HG02759 (cell line): ENCODE results near the gene WDR72.
"Not testable (repeated sequence)": the region's sequence is repeated elsewhere in the genome, so short reads cannot be mapped to it uniquely, and the experiment has no call there.

Experiments
- ATAC-seq: cut with Tn5 transposase; IDR thresholded peaks from one replicate; pipeline ENCODE4 v1.9.1; 2021; ENCODE audit warnings: mild to moderate bottlenecking, moderate library complexity; ENCODE audit not compliant: unreplicated experiment

Gene WDR72

GRCh38 chr15:53710906-53711305, 48.6 kb downstream of the WDR72 start:
- ATAC-seq, result no peak

GRCh38 chr15:53709821-53710220, 49.6 kb downstream of the WDR72 start:
- ATAC-seq, result no peak

GRCh38 chr15:53695365-53695764, 64.1 kb downstream of the WDR72 start:
- no peak for ATAC-seq

DNA sequence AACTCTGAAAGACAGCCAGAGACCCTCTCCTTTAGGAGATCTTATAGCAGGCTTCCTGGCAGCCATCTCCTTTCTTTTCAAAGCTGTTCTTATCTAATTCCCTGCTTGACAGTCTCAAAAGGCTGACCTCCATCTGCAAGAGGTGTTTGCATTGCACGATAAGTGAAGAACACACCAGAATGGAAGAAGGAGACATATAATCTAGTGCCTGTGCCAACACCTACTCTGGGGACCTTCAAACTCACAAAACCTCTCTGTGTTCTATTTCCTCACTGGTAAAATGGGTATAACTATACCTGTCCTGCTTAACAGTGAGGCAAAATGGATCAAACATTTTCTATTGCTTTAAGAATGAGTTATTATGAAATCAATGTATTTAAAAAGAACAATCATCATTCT, 65.0 kb downstream of the WDR72 start:
- no peak for ATAC-seq

DNA sequence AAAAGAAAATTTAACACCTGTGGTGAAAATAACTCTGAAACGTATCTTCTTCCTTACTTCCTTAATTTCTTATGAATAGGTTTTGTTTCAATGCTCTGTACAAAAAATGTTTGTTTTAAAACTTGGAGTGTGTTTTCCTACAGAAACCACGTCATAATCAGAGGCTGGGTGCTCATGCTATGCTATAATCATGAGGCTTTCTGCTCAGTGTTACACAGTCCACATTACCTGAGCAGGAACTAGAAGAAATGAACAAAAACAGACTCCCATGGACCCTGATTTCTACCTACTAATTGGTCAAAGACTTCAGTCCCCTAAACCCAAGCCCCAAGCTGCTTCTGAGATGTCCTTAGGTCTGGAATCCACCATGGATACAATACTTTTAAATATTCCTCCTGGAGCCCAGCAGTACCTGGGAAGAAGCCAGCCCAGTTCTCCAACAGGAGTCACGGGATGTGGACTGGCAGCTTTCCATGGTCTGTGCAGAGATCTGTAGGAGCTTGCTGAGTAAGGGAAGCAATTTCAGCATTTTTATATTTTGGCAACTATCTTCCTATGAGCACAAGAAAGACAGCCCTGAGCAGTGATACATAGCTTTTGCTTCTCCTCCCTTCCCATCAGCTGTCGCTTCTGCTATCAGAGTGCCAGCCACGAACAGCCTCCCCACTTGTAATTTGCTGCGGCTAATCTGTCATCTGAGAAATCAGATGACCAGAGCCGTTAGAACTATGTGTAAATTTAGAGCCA, 65.6 kb downstream of the WDR72 start:
- no peak for ATAC-seq

- ATAC-seq, result not testable (repeated sequence)
Measured at GRCh38 chr15:53684162-53684561, 75.3 kb downstream of the WDR72 start.

DNA sequence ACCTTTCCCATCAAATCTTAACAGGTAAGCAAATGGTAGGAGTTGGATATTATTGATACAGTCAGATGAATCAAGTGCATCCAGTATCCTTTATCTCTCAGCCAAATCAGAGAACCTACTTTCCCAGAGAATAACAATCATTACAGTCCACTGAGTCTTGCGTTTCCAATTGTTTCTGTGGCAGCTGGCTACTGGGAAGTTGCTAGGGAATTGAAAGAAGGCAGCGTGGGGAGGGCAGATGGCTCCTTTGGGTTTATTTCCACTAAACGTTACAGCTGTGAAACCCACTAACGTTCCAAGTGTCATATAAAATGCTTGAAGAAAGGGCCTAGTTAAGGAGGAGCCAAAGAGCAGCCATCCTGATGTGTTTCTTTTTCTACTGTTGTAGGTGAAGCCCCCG, 78.4 kb downstream of the WDR72 start:
- ATAC-seq, result no peak

- ATAC-seq, result no peak
Measured at GRCh38 chr15:53675832-53676231, 83.6 kb downstream of the WDR72 start.

DNA sequence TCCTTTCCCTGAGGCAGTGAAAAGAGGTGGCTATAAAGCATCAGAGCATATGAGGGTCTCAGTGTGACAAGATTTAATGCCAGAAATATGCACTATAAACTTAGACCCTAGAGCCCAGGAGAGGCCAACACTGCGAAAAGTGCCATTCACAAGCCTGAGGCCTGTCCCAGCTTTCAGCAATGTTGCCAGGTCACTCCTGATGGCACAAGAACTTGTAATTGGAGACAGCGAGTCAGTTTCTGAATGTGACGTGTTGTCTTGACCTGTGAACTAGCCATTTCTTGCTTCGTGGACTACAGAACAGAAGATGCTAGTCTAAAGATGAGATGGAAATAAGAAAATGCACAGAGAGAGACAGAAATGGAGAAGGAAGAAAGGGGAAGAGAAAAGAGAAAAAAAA, 87.9 kb downstream of the WDR72 start:
- ATAC-seq, result no peak

DNA sequence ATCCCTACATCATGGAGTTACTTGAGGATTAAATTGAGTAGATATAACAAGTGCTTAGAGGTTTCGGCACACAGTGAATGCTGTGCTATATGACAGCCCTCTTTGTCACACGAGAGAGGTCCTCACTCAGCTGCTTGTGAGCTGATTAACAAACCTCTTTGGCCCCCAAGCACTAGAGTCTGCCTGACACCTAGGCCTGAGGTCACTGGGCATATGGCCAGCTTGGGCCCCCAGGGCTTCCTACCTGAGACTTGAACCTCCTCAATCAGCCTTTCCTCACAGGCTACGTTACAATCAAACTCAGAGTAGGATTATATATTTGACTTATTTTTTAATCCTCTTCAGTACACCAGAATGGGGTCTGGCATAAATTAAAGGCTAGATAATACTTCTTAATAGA, 88.8 kb downstream of the WDR72 start:
- no peak for ATAC-seq

DNA sequence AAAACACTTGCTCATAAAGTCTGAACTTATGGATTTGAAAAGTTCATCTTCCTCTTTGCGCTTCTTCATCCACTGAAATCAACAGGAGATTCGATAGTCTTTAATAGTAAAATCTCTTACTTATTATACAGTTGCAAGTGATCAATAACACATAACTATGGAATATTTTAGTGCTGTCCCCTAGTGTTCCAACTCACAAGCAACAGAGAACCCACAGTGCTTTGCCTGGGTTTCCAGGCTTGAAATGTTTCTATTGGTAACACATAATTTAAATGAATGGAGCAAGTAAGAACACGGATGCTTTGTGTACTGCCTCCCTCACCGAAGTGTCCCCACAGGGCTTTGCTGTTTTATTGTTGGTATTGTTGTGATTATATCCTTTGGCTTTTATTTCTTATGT, 93.5 kb downstream of the WDR72 start:
- no peak for ATAC-seq

GRCh38 chr15:53658827-53659555, 100.5 kb downstream of the WDR72 start:
- ATAC-seq, result no peak

- no peak for ATAC-seq
Measured at GRCh38 chr15:53658255-53658654, 101.2 kb downstream of the WDR72 start.

DNA sequence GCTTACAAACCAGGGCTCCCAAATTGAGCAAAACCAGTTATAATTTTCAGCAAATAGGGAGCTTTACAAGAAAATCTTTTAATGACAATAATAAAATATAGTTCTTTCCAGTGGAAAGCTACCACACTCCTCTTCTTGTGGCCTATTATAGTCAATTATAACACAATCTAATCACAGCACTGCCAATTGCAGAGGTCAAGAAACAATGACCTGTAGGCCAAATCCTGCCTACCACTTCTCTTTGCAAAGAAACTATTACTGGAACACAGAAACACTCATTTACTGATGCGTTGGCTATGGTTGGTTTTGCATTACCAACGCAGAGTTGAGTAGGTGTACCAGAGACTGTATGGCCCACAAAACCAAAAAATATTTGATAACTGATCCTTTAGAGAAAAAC, 110.5 kb downstream of the WDR72 start:
- ATAC-seq, result no peak

GRCh38 chr15:53644660-53645059, 114.8 kb downstream of the WDR72 start:
- ATAC-seq, result no peak

GRCh38 chr15:53634517-53635106, 124.9 kb downstream of the WDR72 start:
- ATAC-seq, result no peak

GRCh38 chr15:53627279-53627678, 132.2 kb downstream of the WDR72 start:
- no peak for ATAC-seq

DNA sequence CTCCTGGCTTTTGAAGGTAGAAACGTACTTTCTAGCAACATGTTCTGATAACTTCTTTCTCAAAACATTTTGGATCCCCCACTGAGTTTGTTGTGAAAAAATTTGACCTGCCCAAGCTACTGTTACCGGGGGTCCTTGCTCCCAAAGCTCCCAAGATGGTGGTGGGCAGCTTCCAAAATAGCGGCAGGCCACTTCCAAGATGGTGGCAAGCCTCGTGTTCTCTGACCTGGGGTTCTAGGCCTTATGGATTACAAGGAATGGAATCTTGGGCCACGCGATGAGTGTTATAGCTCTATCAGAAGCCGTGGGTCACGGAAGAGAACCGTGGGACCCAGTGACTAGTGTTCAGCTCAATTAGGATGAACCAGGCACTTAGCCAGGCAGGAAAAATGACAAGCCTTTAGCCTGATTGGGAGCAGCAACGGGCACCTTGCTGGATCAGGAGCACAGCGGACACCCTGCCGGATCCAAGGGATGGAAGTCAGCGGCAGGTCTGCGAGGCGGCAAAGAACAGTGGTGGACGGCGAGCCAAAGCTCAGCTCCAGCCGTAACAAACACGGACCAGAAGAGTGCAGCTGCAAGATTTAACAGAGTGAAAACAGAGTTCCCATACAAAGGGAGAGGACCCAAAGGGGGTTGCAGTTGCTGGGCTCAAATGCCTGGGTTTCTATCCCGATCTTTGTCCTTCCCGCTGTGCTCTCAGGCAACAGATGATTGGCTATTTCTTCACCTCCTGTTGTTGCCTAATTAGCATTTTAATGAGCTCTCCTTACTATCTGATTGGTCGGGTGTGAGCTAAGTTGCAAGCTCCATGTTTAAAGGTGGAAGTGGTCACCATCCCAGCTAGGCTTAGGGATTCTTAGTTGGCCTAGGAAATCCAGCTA, 133.3 kb downstream of the WDR72 start:
- ATAC-seq, result no peak

- no peak for ATAC-seq
Measured at GRCh38 chr15:53625260-53625659, 134.2 kb downstream of the WDR72 start.

DNA sequence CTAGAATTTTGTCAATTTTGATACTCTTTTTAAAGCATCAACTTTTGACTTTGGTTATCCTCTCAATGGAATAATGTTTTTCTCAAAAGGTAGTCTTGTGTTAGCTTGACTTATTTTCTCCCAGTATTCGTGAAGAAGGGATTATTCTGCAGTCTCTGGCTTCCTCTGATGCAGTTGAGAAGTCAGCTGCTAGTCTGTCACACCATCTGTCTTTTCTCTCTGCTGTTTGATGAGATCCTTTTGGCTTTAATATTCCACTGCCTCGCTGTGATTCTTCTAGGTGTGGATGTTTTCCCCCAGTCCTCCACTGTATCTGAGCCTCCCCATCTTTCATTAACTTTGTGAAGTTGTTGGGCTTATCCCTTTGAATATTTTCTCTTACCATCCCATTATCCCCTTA, 141.0 kb downstream of the WDR72 start:
- no peak for ATAC-seq
